ENCODE results near the gene MPL.

MPL gene

DNA sequence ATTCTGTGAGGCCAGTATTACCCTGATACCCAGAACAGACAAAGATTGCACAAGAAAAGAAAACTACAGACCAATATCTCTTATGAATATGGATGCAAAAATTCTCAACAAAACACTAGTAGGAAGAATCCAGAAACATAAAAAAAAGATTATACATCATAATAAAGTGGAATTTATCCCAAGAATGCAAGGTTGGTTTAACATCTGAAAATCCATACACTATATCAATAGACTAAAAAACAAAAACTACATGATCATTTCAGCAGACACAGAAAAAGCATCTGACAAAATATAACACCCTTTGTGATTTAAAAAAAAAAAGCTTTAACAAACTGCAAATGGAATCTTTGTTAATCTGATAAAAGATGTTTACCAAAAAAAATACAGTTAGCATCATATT lies 12.2 kb upstream of the MPL start:
- DNase-seq (ENCODE audit: low read depth): no peak

GRCh38 chr1:43327549-43328292 lies 9.9 kb upstream of the MPL start:
- no peak for DNase-seq (ENCODE audit: low read depth)

- peak; percentile 69 for DNase-seq (ENCODE audit: low read depth)
Measured at GRCh38 chr1:43329995-43330751, 7.4 kb upstream of the MPL start.

GRCh38 chr1:43331688-43332087 lies 5.9 kb upstream of the MPL start:
- no peak for DNase-seq (ENCODE audit: low read depth)

- no peak for DNase-seq (ENCODE audit: low read depth)
Measured at GRCh38 chr1:43334453-43335205, 3.0 kb upstream of the MPL start.

DNA sequence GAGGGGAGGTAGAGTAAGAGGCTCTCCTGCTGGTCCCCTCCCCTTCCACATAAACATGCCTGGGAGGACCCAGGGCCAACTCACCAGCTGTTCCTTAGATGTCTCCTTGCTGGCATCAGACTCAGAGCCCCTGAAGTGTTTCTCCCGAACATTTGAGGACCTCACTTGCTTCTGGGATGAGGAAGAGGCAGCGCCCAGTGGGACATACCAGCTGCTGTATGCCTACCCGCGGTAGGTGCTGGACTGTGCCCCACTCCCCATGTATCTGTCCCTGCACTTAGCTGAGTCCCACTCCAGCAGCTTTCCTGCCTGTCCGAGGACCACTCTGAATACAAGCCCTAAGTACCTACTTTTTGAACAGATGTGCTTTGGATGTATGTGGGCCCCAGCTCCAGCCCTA lies 383 bp downstream of the MPL start:
- DNase-seq (ENCODE audit: low read depth): no peak

- DNase-seq (ENCODE audit: low read depth): no peak
Measured at GRCh38 chr1:43339584-43340232, 2.1 kb downstream of the MPL start.

- no peak for DNase-seq (ENCODE audit: low read depth)
Measured at GRCh38 chr1:43340559-43340958, 2.9 kb downstream of the MPL start.

GRCh38 chr1:43344267-43344850 lies 6.7 kb downstream of the MPL start:
- no peak for DNase-seq (ENCODE audit: low read depth)

DNA sequence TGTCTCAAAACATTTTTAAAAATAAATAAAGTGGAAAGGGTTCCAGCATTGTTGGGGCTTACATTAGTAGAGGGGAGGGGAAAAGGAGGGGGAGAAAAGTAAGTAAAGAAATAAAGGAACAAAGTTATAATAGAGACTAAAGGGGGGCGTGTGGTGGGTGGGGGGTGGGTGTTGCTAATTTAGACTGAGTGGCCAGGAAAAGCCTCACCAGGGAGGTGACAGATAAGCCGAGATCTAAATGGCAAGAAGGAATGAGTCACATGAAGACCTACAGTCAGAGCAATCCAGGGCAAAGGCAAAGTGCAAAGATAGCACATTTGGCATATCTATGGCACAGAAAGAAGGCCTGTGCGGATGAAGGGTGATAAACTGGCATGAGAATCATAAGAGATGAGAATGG lies 7.5 kb downstream of the MPL start:
- DNase-seq (ENCODE audit: low read depth): no peak

- DNase-seq (ENCODE audit: low read depth): no peak
Measured at GRCh38 chr1:43346636-43347035, 9.0 kb downstream of the MPL start.

GRCh38 chr1:43348343-43348808 lies 10.8 kb downstream of the MPL start:
- DNase-seq (ENCODE audit: low read depth): no peak

- DNase-seq (ENCODE audit: low read depth): peak; percentile 32
Measured at GRCh38 chr1:43348809-43349593, 11.4 kb downstream of the MPL start.

GRCh38 chr1:43349594-43350306 lies 12.1 kb downstream of the MPL start:
- no peak for DNase-seq (ENCODE audit: low read depth)

DNA sequence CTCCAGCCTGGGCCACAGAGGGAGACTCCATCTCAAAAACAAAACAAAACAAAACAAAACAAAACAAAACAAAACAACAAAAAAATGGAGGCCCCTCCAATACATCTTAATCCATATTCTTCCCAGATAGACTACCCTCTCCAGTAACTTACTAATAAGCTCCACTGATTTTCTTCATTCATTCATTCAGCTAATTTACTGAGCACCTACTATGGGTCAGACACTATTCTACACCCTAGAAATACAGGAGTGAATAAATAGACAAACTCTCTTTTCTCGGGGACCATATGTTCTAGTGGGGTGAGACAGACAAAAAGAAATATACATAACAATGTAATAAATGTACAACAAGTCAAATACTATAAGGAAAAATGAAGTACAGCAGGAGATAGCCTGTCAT lies 13.4 kb downstream of the MPL start:
- DNase-seq (ENCODE audit: low read depth): no peak

GRCh38 chr1:43351421-43352350 lies 14.1 kb downstream of the MPL start:
- DNase-seq (ENCODE audit: low read depth): no peak

DNA sequence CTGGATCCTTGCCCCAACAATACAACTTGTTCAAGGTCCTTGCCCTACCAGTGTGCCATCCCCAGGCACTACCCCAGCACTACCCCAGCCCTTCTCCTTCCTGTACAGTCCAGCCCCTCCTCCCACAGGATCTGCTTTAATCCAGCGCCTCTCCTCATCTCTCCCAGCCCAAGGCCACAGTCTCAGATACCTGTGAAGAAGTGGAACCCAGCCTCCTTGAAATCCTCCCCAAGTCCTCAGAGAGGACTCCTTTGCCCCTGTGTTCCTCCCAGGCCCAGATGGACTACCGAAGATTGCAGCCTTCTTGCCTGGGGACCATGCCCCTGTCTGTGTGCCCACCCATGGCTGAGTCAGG lies 14.7 kb downstream of the MPL start:
- DNase-seq (ENCODE audit: low read depth): no peak

DNA sequence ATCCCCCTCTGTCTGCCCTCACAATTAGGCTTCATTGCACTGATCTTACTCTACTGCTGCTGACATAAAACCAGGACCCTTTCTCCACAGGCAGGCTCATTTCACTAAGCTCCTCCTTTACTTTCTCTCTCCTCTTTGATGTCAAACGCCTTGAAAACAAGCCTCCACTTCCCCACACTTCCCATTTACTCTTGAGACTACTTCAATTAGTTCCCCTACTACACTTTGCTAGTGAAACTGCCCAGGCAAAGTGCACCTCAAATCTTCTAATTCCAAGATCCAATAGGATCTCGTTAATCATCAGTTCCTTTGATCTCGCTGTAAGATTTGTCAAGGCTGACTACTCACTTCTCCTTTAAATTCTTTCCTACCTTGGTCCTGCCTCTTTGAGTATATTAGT lies 15.3 kb downstream of the MPL start:
- DNase-seq (ENCODE audit: low read depth): no peak

- no peak for DNase-seq (ENCODE audit: low read depth)
Measured at GRCh38 chr1:43354471-43354870, 16.9 kb downstream of the MPL start.
